ENCODE measurements around the gene FHOD3. TPM values are rescaled to one million over a fixed set of nuclear protein-coding genes. Genes with fewer than 3 reads are reported as not detected.

Gene FHOD3
- total and polyA plus RNA-seq, 2 of the 4 experiments (the other 2 are of a cell fraction) = 14.6 to 16.0 TPM

DNA sequence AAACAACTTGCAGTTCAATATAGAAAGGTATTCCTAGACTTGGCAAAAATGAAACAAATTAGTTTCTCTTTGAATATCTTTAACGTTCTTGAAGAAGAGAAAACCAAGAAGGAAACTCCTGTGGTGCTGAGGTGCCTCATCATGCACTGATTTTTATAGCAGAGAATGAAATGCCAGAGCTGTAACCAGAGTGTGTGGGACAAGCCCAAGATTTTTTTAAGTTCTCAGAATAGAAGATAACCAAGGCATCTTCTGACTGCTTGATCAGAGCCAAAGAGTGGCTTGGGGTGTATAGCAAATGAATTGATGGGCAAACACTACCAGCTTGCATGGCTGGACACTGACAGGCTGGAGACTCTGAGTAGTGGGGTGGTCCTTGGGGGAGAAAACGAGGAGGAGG, 7.9 kb downstream of the FHOD3 start:
- Histone ChIP-seq H3K4ac (ENCODE audit: low read depth, low read length) (no peak overlapping the region), H3K4me2 (ENCODE audit: low read depth, low read length) (no peak overlapping the region), H4K5ac (ENCODE audit: low read depth, low read length) (no peak overlapping the region), H2AK5ac (ENCODE audit: low read depth, low read length) (no peak overlapping the region), H2BK20ac (ENCODE audit: low read depth, low read length) (no peak overlapping the region), H2BK120ac (ENCODE audit: low read depth, low read length) (no peak overlapping the region), H3K18ac (ENCODE audit: low read depth, low read length) (no peak overlapping the region), H3K9me3 (ENCODE audit: control insufficient read depth, insufficient read depth, low read length) (no peaks in the 10 kb centered on the region), H2AFZ (replicated peaks; ENCODE audit: low read length, poor library complexity) (no peak overlapping the region), H3K56ac (ENCODE audit: extremely low read depth, insufficient read depth, low read length) (no peak overlapping the region), H3K27ac (ENCODE audit: insufficient read depth, low read length) (no peak overlapping the region), H4K20me1 (ENCODE audit: insufficient read depth, low read length) (peaks cover 15% of the 10 kb centered on the region), H3K14ac (replicated peaks; ENCODE audit: low read depth, low read length) (no peak overlapping the region), H3K36me3 (ENCODE audit: control insufficient read depth, insufficient read depth, low read length) (no peaks in the 10 kb centered on the region), H2BK15ac (ENCODE audit: low read depth, low read length) (no peak overlapping the region), H4K8ac (ENCODE audit: low read depth in 2 of 2, low read length in 2 of 2) (no peak overlapping the region), H3K79me1 (ENCODE audit: low read depth in 1 of 2, low read length in 2 of 2) (peaks cover 10 to 48% of the 10 kb centered on the region in 2 experiments), H3K27me3 (ENCODE audit: control insufficient read depth, insufficient read depth, low read length) (no peaks in the 10 kb centered on the region; the same call in 1 of the 2 replicates), H3K23ac (ENCODE audit: low read depth, low read length) (no peak overlapping the region), H3K4me3 (ENCODE audit: insufficient read depth, low read depth, low read length) (no peak overlapping the region), H3K4me1 (ENCODE audit: control insufficient read depth, insufficient read depth, low read length) (peaks cover 21% of the 10 kb centered on the region), H3K9me1 (ENCODE audit: insufficient read depth, low read length) (peaks cover 33% of the 10 kb centered on the region), H2AK9ac (replicated peaks; ENCODE audit: low read depth, low read length, poor library complexity) (no peak overlapping the region), H4K91ac (ENCODE audit: insufficient read depth, low read depth, low read length) (no peak overlapping the region), H3K9ac (ENCODE audit: low read depth, low read length) (no peak overlapping the region), H2BK5ac (ENCODE audit: low read depth, low read length, poor library complexity, severe bottlenecking) (no peak overlapping the region)
- intact Hi-C loops (cut with micrococcal nuclease) (no loop called here), dilution Hi-C loops (cut with HindIII; ENCODE audit: low sequenced_read_pairs, unreplicated experiment) (no loop called here), in situ Hi-C loops (cut with MboI; ENCODE audit: low sequenced_read_pairs) (no loop called here)
- POLR2A ChIA-PET (ENCODE audit: unreplicated experiment) = no interaction called here
- ATAC-seq (ENCODE audit: low read depth) (no peak), DNase-seq (no peak)
- TF ChIP-seq, protein P1, sequence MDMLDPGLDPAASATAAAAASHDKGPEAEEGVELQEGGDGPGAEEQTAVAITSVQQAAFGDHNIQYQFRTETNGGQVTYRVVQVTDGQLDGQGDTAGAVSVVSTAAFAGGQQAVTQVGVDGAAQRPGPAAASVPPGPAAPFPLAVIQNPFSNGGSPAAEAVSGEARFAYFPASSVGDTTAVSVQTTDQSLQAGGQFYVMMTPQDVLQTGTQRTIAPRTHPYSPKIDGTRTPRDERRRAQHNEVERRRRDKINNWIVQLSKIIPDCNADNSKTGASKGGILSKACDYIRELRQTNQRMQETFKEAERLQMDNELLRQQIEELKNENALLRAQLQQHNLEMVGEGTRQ (IDR thresholded peaks at IDR 0.05; ENCODE audit: low read depth, low read length) = no peak
- BruUV-seq (replicated peaks) = no TSS peak
- no CpG with 5 or more reads among the region's 2 CpGs for WGBS, 2 experiments (ENCODE audit: extremely low coverage in 2 of 2, insufficient read length in 1 of 2)
- CTCF ChIA-PET = no interaction called here

Data from IMR-90 (cell line).